MM.1S (cell line): ENCODE data around the gene ZC3H8.
"Not testable (repeated sequence)": the region's sequence is repeated elsewhere in the genome, so short reads cannot be mapped to it uniquely, and the experiment has no call there.

Experiments used
- DNase-seq: peaks from one replicate; pipeline ENCODE4 v3.0.0-alpha.2; 2015
- H2AFZ ChIP-seq: fragments of 300-600 bp; sonication (generic); 2 replicates; pipeline ENCODE4 v1.6.0; 2016; ENCODE audit warnings: antibody characterized with exemption, low read length
- H3F3A ChIP-seq: fragments of 300-600 bp; sonication (generic); 2 replicates; pipeline ENCODE4 v1.6.1; 2016; ENCODE audit warnings: mild to moderate bottlenecking, antibody characterized with exemption, low read length, moderate library complexity, mixed read lengths; ENCODE audit not compliant: insufficient read depth
- H3K27ac ChIP-seq: fragments of 300-600 bp; sonication (generic); 2 replicates; pipeline ENCODE4 v1.5.1; 2016; ENCODE audit warnings: mild to moderate bottlenecking, low read length
- H3K27me3 ChIP-seq: fragments of 300-600 bp; sonication (generic); replicated peaks from 2 replicates; pipeline ENCODE4 v1.6.0; 2016; ENCODE audit warnings: low read length; ENCODE audit not compliant: insufficient read depth
- H3K36me3 ChIP-seq: fragments of 300-600 bp; sonication (generic); replicated peaks from 2 replicates; pipeline ENCODE4 v1.6.1; 2016; ENCODE audit warnings: mild to moderate bottlenecking, low read length, mixed read lengths; ENCODE audit not compliant: insufficient read depth
- H3K4me1 ChIP-seq: fragments of 300-600 bp; sonication (generic); 2 replicates; pipeline ENCODE4 v1.6.1; 2016; ENCODE audit warnings: low read length, mixed read lengths
- H3K4me2 ChIP-seq: fragments of 300-600 bp; sonication (generic); 2 replicates; pipeline ENCODE4 v1.6.0; 2016; ENCODE audit warnings: low read depth, low read length
- H3K4me3 ChIP-seq: fragments of 300-600 bp; sonication (generic); 2 replicates; pipeline ENCODE4 v1.5.1; 2016; ENCODE audit warnings: low read length, mixed read lengths
- H3K79me2 ChIP-seq: fragments of 300-600 bp; sonication (generic); 2 replicates; pipeline ENCODE4 v1.6.1; 2016; ENCODE audit warnings: mixed run types, low read length, mixed read lengths
- H3K9ac ChIP-seq: fragments of 300-600 bp; sonication (generic); 2 replicates; pipeline ENCODE4 v1.6.1; 2016; ENCODE audit warnings: low read length, mixed read lengths
- H3K9me2 ChIP-seq: fragments of 300-600 bp; sonication (generic); replicated peaks from 2 replicates; pipeline ENCODE4 v1.6.1; 2016; ENCODE audit warnings: mild to moderate bottlenecking, low read length, mixed read lengths; ENCODE audit not compliant: insufficient read depth
- H3K9me3 ChIP-seq: fragments of 300-600 bp; sonication (generic); replicated peaks from 2 replicates; pipeline ENCODE4 v1.6.1; 2016; ENCODE audit warnings: mild to moderate bottlenecking, low read length, mixed read lengths; ENCODE audit not compliant: insufficient read depth
- H4K20me1 ChIP-seq: fragments of 300-600 bp; sonication (generic); 2 replicates; pipeline ENCODE4 v1.6.1; 2016; ENCODE audit warnings: mild to moderate bottlenecking, low read length, moderate library complexity, mixed read lengths; ENCODE audit not compliant: insufficient read depth
- CTCF ChIP-seq: fragments of 300-600 bp; sonication (generic); IDR thresholded peaks from 2 replicates; pipeline ENCODE4 v1.5.1; 2016; ENCODE audit warnings: antibody characterized with exemption, low read length, mixed read lengths
- EZH2 ChIP-seq: fragments of 300-600 bp; sonication (generic); optimal IDR thresholded peaks from 2 replicates; pipeline ENCODE3; 2017; ENCODE audit warnings: low read depth, mild to moderate bottlenecking, antibody characterized with exemption, low read length, mixed read lengths
- EZH2phosphoT487 ChIP-seq: fragments of 300-600 bp; sonication (generic); IDR thresholded peaks from 2 replicates; pipeline ENCODE4 v1.6.1; 2018; ENCODE audit warnings: antibody characterized with exemption, low read length

ZC3H8 gene

GRCh38 chr2:112293636-112294401 lies 39.0 kb upstream of the ZC3H8 start:
- H3K9me3 ChIP-seq, result no peaks in the 10 kb centered on the region
- no peak overlapping the region for H3K27ac ChIP-seq
- H3K4me2 ChIP-seq, result no peak overlapping the region
- no peak overlapping the region for H3K4me3 ChIP-seq
- no peaks in the 10 kb centered on the region for H3K4me1 ChIP-seq
- no peaks in the 10 kb centered on the region for H3K27me3 ChIP-seq
- H3K36me3 ChIP-seq, result no peaks in the 10 kb centered on the region
- no peak overlapping the region for H3K9ac ChIP-seq
- no peaks in the 10 kb centered on the region for H4K20me1 ChIP-seq
- no peaks in the 10 kb centered on the region for H3F3A ChIP-seq
- TF ChIP-seq EZH2 (no peak), EZH2phosphoT487 (no peak), CTCF (no peak)
- H3K9me2 ChIP-seq, result no peaks in the 10 kb centered on the region
- DNase-seq, result no peak
- H3K79me2 ChIP-seq, result no peaks in the 10 kb centered on the region
- H2AFZ ChIP-seq, result no peak overlapping the region

- H3K9me3 ChIP-seq, result no peaks in the 10 kb centered on the region
- TF ChIP-seq EZH2 (no peak), CTCF (no peak), EZH2phosphoT487 (no peak)
- H3K27me3 ChIP-seq, result no peaks in the 10 kb centered on the region
Observed at GRCh38 chr2:112290648-112291047, 35.8 kb upstream of the ZC3H8 start.

GRCh38 chr2:112290088-112290487 lies 35.2 kb upstream of the ZC3H8 start:
- H3K4me3 ChIP-seq, result no peak overlapping the region
- no peak for DNase-seq
- H3K27me3 ChIP-seq, result no peaks in the 10 kb centered on the region
- TF ChIP-seq CTCF (no peak), EZH2 (no peak), EZH2phosphoT487 (no peak)
- H4K20me1 ChIP-seq, result no peaks in the 10 kb centered on the region
- H3K4me2 ChIP-seq, result no peak overlapping the region
- no peaks in the 10 kb centered on the region for H3K9me2 ChIP-seq
- H3K4me1 ChIP-seq, result no peaks in the 10 kb centered on the region
- no peaks in the 10 kb centered on the region for H3F3A ChIP-seq
- H3K36me3 ChIP-seq, result no peaks in the 10 kb centered on the region
- H3K9ac ChIP-seq, result no peak overlapping the region
- no peaks in the 10 kb centered on the region for H3K9me3 ChIP-seq
- H2AFZ ChIP-seq, result no peak overlapping the region
- H3K79me2 ChIP-seq, result no peaks in the 10 kb centered on the region
- H3K27ac ChIP-seq, result no peak overlapping the region

More at GRCh38 chr2:112290648-112291047, 35.8 kb upstream of the ZC3H8 start:
- H3K36me3 ChIP-seq, result no peaks in the 10 kb centered on the region
- no peaks in the 10 kb centered on the region for H3K9me2 ChIP-seq
- no peak for DNase-seq
- H3K79me2 ChIP-seq, result no peaks in the 10 kb centered on the region
- H3K9ac ChIP-seq, result no peak overlapping the region
- no peaks in the 10 kb centered on the region for H4K20me1 ChIP-seq
- no peak overlapping the region for H3K4me3 ChIP-seq
- no peak overlapping the region for H2AFZ ChIP-seq
- H3K4me1 ChIP-seq, result no peaks in the 10 kb centered on the region
- H3K4me2 ChIP-seq, result no peak overlapping the region
- no peaks in the 10 kb centered on the region for H3F3A ChIP-seq
- H3K27ac ChIP-seq, result no peak overlapping the region

GRCh38 chr2:112283535-112283934 lies 28.7 kb upstream of the ZC3H8 start:
- not testable (repeated sequence) for H2AFZ ChIP-seq, H3K36me3 ChIP-seq, H3K79me2 ChIP-seq, H3K4me3 ChIP-seq, H4K20me1 ChIP-seq, H3K27ac ChIP-seq, H3K4me1 ChIP-seq, H3K9me2 ChIP-seq, H3K9ac ChIP-seq, H3K4me2 ChIP-seq, H3F3A ChIP-seq, H3K27me3 ChIP-seq, H3K9me3 ChIP-seq, DNase-seq

GRCh38 chr2:112282066-112282465 lies 27.2 kb upstream of the ZC3H8 start:
- H3K9me2 ChIP-seq, H3K79me2 ChIP-seq, H3K9me3 ChIP-seq, H3K27ac ChIP-seq, H4K20me1 ChIP-seq, H3K9ac ChIP-seq, H3K36me3 ChIP-seq, H3K4me1 ChIP-seq, DNase-seq, H2AFZ ChIP-seq, H3K4me3 ChIP-seq, H3K27me3 ChIP-seq, H3F3A ChIP-seq, H3K4me2 ChIP-seq: not testable (repeated sequence)
